Suprapubic skin (tissue), 4 donors: ENCODE measurements around the gene SATB2. TPM values are rescaled to one million over a fixed set of nuclear protein-coding genes. Genes with fewer than 3 reads are reported as not detected.

Experiments
- DNase-seq, 2 donors: peaks; one replicate each; pipeline ENCODE4 v3.0.0-alpha.2; 2019; ENCODE audit warnings: low spot score in 2 of 2
- H3K27ac ChIP-seq: fragments of 200-600 bp; sonication (generic); one replicate; pipeline ENCODE4 v1.5.1; 2019
- H3K27me3 ChIP-seq: fragments of 200-600 bp; sonication (generic); one replicate; pipeline ENCODE4 v1.5.1; 2019
- H3K36me3 ChIP-seq: fragments of 200-600 bp; sonication (generic); one replicate; pipeline ENCODE4 v1.5.1; 2019
- H3K4me1 ChIP-seq: fragments of 200-600 bp; sonication (generic); one replicate; pipeline ENCODE4 v1.5.1; 2019
- H3K4me3 ChIP-seq: fragments of 200-600 bp; sonication (generic); one replicate; pipeline ENCODE4 v1.5.1; 2019; ENCODE audit warnings: mild to moderate bottlenecking
- H3K9me3 ChIP-seq: fragments of 200-600 bp; sonication (generic); one replicate; pipeline ENCODE4 v1.5.1; 2019
- EP300 ChIP-seq: sonication (generic); formaldehyde crosslinking; IDR thresholded peaks from one replicate; pipeline ENCODE4 v1.6.1; 2017; ENCODE audit warnings: antibody characterized with exemption
- POLR2A ChIP-seq, 2 donors: fragments of 450-650 bp; IDR thresholded peaks; one replicate each; pipeline ENCODE4 v1.6.1; 2017; ENCODE audit warnings: antibody characterized with exemption in 2 of 2, mild to moderate bottlenecking in 2 of 2, moderate library complexity in 2 of 2
- POLR2AphosphoS5 ChIP-seq, 3 donors: sonication (generic); formaldehyde crosslinking; IDR thresholded peaks; one replicate each; pipeline ENCODE4 v1.6.1; 2017; ENCODE audit warnings: antibody characterized with exemption in 3 of 3
- WGBS: methylation state at CpG from one replicate; pipeline ENCODE4 v1.1.5; 2018; 5-methylcytosine and 5-hydroxymethylcytosine counted together
- total RNA-seq, 4 donors: library from RNA; depleted of rRNA; stranded (reverse); fragments of >200 nt; gene quantifications; one replicate each; pipeline ENCODE4 v1.1.0, GENCODE V29; 2016
- TF ChIP-seq, protein P1 (sequence below), 2 donors: fragments of 200-600 bp in 1 of 2; fragments of 450-650 bp in 1 of 2; sonication (generic) in 1 of 2; IDR thresholded peaks; one replicate each; pipeline ENCODE4 v1.5.1; 2016 to 2019; ENCODE audit warnings: antibody characterized with exemption in 2 of 2, mild to moderate bottlenecking in 1 of 2, moderate library complexity in 1 of 2

Gene SATB2
- total RNA-seq, 4 donors from 2014 or later, result 2.9 to 12.1 (median 3.9) TPM

DNA sequence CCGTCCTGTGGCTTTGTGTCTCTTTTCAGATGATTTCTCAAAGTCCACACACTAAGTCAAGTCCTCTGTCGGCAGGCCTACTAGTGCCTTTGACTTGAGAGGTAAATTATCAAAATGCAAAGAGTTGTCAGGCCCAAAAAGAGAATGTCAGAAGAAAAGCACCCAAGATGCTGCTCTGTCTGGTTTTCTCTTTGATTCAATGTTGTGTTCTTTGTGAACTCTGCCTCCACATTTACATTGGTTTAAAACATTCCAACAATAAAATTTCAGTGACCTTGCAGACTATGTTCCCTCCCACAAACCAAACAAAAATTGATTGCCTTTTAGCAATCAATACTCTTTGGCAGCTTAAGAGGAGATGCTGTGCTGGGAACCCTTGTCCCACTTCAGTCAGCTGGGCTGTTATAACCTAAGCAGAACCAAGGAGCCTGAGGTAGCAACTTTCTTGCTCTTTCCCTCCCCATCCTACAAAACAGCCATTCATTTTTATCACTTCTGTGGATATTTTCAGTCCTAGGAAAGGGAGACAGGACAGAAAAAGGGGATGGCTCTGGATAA, 19.6 kb upstream of the SATB2 start:
- Histone ChIP-seq H3K36me3 (no peaks in the 10 kb centered on the region), H3K9me3 (no peaks in the 10 kb centered on the region), H3K4me3 (no peak overlapping the region), H3K4me1 (no peaks in the 10 kb centered on the region), H3K27me3 (peaks cover 43% of the 10 kb centered on the region), H3K27ac (no peak overlapping the region)
- TF ChIP-seq EP300 (no peak), POLR2AphosphoS5 (IDR thresholded peaks at IDR 0.05) (no peak), POLR2A (IDR thresholded peaks at IDR 0.05) (no peak)
- TF ChIP-seq, protein P1, sequence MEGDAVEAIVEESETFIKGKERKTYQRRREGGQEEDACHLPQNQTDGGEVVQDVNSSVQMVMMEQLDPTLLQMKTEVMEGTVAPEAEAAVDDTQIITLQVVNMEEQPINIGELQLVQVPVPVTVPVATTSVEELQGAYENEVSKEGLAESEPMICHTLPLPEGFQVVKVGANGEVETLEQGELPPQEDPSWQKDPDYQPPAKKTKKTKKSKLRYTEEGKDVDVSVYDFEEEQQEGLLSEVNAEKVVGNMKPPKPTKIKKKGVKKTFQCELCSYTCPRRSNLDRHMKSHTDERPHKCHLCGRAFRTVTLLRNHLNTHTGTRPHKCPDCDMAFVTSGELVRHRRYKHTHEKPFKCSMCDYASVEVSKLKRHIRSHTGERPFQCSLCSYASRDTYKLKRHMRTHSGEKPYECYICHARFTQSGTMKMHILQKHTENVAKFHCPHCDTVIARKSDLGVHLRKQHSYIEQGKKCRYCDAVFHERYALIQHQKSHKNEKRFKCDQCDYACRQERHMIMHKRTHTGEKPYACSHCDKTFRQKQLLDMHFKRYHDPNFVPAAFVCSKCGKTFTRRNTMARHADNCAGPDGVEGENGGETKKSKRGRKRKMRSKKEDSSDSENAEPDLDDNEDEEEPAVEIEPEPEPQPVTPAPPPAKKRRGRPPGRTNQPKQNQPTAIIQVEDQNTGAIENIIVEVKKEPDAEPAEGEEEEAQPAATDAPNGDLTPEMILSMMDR (IDR thresholded peaks at IDR 0.05), result no peak
- DNase-seq, result no peak
- WGBS, result 79% methylated on average over 2 of the region's 2 CpGs

- no peak overlapping the region for H3K27ac ChIP-seq
- no peaks in the 10 kb centered on the region for H3K36me3 ChIP-seq
- H3K9me3 ChIP-seq, result no peaks in the 10 kb centered on the region
- peak overlapping the region; percentile 35 for H3K4me3 ChIP-seq
- peak; percentile 76 to 84 for DNase-seq
- peaks cover 33% of the 10 kb centered on the region for H3K4me1 ChIP-seq
- no peak for TF ChIP-seq POLR2A (IDR thresholded peaks at IDR 0.05)
- TF ChIP-seq, protein P1 (IDR thresholded peaks at IDR 0.05), result peak; percentile 5 to 68
- peaks cover 93% of the 10 kb centered on the region for H3K27me3 ChIP-seq
- 7% methylated on average over 20 of the region's 35 CpGs for WGBS
These were observed 13.8 kb upstream of the SATB2 start for GRCh38 chr2:199471443-199472057.

GRCh38 chr2:199470672-199471442, 13.1 kb upstream of the SATB2 start:
- 14% methylated on average over 43 of the region's 48 CpGs for WGBS
- Histone ChIP-seq H3K4me3 (peak overlapping the region; percentile 35), H3K27me3 (peaks cover 100% of the 10 kb centered on the region), H3K36me3 (no peaks in the 10 kb centered on the region), H3K27ac (no peak overlapping the region), H3K9me3 (no peaks in the 10 kb centered on the region), H3K4me1 (peaks cover 33% of the 10 kb centered on the region)
- no peak for TF ChIP-seq EP300
- no peak for TF ChIP-seq POLR2AphosphoS5 (IDR thresholded peaks at IDR 0.05)
- no peak for TF ChIP-seq POLR2A (IDR thresholded peaks at IDR 0.05)
- TF ChIP-seq, protein P1 (IDR thresholded peaks at IDR 0.05), result no peak
- no peak for DNase-seq

DNA sequence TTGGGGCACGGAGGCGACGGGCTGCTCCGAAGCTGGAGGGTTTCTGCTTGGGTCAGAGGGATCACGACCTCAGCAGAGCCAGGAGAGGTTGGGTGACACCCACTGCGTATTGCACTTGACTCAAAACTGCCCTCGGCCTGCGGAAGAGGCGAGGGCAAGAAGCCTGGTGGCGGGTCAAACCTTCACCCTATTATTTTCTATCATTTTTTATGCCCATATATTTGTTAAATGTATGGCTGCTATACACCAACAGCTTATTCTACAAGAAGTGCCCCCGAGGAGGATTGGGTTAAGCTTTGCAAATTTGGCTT, 12.6 kb upstream of the SATB2 start:
- Histone ChIP-seq H3K4me3 (no peak overlapping the region), H3K27ac (no peak overlapping the region), H3K4me1 (peaks cover 33% of the 10 kb centered on the region), H3K27me3 (peaks cover 100% of the 10 kb centered on the region), H3K36me3 (no peaks in the 10 kb centered on the region), H3K9me3 (no peaks in the 10 kb centered on the region)
- WGBS, result 42% methylated on average over 7 of the region's 11 CpGs
- no peak for DNase-seq
- TF ChIP-seq, protein P1 (IDR thresholded peaks at IDR 0.05), result no peak
- TF ChIP-seq POLR2A (IDR thresholded peaks at IDR 0.05), result no peak
- no peak for TF ChIP-seq EP300
- TF ChIP-seq POLR2AphosphoS5 (IDR thresholded peaks at IDR 0.05), result no peak
